A549 (cell line): ENCODE data around the gene ASF1B.

Experiments used
- BHLHE40 ChIP-seq: IDR thresholded peaks from 2 replicates; pipeline ENCODE4 v1.6.1; 2012; ENCODE audit warnings: low read depth, low read length, inconsistent platforms
- CTCF ChIP-seq: fragments of >200 bp; sonication (Bioruptor Twin); formaldehyde crosslinking; IDR thresholded peaks from 3 replicates; pipeline ENCODE4 v1.5.1; 2016
- E2F6 ChIP-seq: IDR thresholded peaks from 2 replicates; pipeline ENCODE4 v1.6.1; 2012; ENCODE audit warnings: low read depth, borderline replicate concordance
- HOXB5 ChIP-seq: fragments of 250-450 bp; sonication (Bioruptor Pico); IDR thresholded peaks from 2 replicates; pipeline ENCODE4 v1.5.0; 2020; ENCODE audit warnings: mild to moderate bottlenecking, moderate library complexity
- PBX3 ChIP-seq: IDR thresholded peaks from 2 replicates; pipeline ENCODE4 v1.6.1; 2012
- POLR2A ChIP-seq: IDR thresholded peaks from 2 replicates; pipeline ENCODE4 v1.6.1; 2012; ENCODE audit warnings: mild to moderate bottlenecking, low read length
- RCOR1 ChIP-seq: fragments of 150-350 bp; IDR thresholded peaks from 2 replicates; pipeline ENCODE4 v1.6.1; 2014; ENCODE audit warnings: antibody characterized with exemption, low read length, low read depth
- TP53 ChIP-seq: fragments of 250-450 bp; sonication (Bioruptor Pico); IDR thresholded peaks from 2 replicates; pipeline ENCODE4 v1.5.0; 2021; ENCODE audit warnings: mild to moderate bottlenecking, moderate library complexity
- USF2 ChIP-seq: fragments of 450-650 bp; IDR thresholded peaks from 2 replicates; pipeline ENCODE4 v1.6.1; 2014; ENCODE audit warnings: antibody characterized with exemption
- ZFP36 ChIP-seq: fragments of 450-650 bp; IDR thresholded peaks from 2 replicates; pipeline ENCODE4 v1.6.1; 2014; ENCODE audit warnings: borderline replicate concordance; ENCODE audit not compliant: partially characterized antibody

GRCh38 chr19:14086098-14086497, 50.3 kb downstream of the ASF1B start:
- no peak for TF ChIP-seq PBX3
- no peak for TF ChIP-seq ZFP36
- no peak for TF ChIP-seq POLR2A
- TF ChIP-seq CTCF = no peak
- no peak for TF ChIP-seq RCOR1
- TF ChIP-seq TP53 = no peak
- no peak for TF ChIP-seq USF2
- TF ChIP-seq E2F6 = no peak
- no peak for TF ChIP-seq HOXB5 (CRISPR knock-in tag)
- no peak for TF ChIP-seq BHLHE40
